ENCODE data around the gene CARD11.

CARD11 gene

DNA sequence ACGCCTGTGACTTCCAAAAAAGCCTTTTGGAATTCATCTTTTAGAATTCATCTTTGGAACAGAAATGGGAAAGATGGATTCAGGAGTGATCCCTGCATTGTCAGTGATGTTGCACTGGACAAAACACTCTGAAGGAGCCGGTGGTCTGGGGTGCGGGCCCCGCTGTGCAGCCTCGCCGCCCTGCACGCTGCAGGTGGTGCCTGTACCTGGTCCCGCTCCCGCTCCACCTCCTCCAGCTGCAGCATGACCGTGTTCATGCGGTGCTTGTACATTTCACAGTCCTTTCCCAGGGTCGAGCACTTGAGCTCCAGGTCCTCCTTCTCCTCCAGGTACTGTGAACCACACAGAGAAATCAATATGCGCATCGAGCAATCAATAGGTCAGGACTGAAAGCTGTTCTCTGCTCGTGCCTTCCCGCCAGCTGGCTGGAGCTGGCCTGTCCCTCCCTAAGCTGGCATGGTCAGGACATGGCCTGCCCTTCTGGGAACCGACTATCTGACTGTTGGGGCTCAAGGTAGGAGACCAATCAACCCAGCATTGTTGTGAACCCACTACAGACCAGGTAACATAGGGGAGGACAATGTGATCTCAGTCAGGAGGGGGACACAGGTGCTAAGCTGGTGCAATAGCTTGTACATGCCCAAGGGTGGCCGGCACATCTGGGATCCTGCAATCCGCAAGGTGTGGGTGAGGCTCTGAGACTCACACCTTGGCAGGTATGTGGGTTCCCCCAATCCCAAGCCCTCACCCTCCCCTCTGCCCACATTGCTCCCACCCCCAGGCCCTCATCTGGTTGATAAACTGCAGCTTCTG, 105.8 kb downstream of the CARD11 start:
- DNase-seq, result no peak

DNA sequence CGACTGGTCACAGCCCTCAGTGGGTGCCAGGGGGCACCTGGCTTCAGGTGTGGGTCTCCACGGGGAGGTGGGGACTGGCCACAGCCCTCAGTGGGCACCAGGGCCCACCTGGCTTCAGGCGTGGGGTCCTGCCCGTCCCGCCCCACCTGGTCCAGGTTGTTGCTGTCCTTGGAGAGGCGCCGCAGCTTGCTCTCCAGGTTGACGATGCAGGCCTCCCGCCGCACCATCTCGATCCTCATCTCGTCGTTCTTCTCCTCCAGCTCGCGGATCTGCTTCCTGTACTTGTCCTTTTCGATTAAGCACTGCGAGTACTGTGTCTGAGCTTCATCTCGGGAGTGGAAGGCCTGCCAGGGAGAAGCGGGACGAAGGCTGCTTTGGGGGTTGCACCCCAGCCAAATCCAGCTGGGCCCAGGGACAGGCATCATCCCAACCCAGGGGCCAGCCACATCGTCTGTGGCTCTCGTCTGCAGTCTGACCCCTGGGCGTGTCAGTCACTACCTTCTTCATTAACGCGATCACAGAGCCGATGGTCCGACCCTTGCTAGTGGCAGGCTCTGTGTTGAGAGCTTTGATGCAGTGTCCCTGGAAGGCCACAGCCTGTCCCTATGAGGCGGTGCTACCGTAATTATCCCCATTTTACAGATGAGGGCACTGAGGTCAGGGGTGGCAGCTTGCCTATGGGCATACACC, 106.6 kb downstream of the CARD11 start:
- DNase-seq, result no peak

- no peak for DNase-seq
Measured at GRCh38 chr7:2936301-2936700, 107.4 kb downstream of the CARD11 start.

- no peak for DNase-seq
Measured at GRCh38 chr7:2934984-2935740, 108.5 kb downstream of the CARD11 start.

- no peak for DNase-seq
Measured at GRCh38 chr7:2934211-2934731, 109.4 kb downstream of the CARD11 start.

- DNase-seq, result no peak
Measured at GRCh38 chr7:2932402-2933251, 111.0 kb downstream of the CARD11 start.

DNA sequence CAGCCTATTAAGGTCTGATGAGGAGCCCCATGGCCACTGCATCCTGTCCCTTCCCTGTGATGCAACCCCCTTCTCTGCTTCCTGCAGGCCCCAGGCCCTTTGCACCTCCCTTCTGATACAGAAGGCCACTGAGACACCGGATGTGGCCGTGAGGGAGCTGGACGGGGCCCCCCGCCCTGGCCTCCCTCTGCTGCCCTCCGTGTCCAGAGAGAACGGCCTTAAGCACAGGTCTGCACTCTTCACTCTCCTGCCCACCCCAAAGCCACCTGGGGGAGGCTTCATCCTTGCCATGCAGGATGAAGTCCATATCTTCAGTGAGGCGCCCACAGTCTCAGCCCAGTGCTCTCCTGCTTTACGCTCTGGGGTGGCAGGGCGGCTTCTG, 112.6 kb downstream of the CARD11 start:
- no peak for DNase-seq

DNA sequence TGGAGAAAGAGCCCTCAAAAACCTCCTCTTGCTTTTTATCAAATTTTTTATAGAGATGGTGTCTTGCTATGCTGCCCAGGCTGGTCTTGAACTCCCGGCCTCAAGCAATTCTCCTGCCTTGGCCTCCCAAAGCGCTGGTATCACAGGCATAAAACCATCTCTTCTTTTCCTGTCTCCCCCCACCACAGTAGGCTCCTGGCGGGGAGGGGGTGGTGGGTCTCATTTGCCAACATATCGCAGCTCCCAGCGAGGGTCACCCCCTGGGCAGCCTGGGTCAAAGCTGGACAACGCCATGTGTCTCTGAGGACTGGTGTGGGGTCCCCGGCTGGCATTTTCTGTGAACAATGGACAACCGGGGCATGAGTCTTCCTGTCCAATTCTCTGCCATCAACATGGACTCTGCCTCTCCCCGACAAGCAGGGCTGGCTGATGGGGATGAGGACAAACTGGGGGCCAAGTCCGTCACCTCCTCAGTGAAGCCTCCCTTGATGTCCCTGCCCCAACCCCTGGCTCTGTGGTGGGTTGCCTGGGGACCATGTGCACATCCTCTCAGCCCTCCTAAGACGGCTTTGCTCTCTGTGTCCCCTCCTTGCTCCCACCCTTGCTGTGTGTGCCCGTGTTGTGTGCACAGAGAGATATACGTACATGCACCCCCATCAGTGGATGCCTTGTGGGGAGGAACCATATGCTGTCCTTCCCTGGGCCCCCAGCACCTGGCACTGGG, 113.2 kb downstream of the CARD11 start:
- DNase-seq, result no peak

- DNase-seq, result no peak
Measured at GRCh38 chr7:2929321-2930201, 114.1 kb downstream of the CARD11 start.

DNA sequence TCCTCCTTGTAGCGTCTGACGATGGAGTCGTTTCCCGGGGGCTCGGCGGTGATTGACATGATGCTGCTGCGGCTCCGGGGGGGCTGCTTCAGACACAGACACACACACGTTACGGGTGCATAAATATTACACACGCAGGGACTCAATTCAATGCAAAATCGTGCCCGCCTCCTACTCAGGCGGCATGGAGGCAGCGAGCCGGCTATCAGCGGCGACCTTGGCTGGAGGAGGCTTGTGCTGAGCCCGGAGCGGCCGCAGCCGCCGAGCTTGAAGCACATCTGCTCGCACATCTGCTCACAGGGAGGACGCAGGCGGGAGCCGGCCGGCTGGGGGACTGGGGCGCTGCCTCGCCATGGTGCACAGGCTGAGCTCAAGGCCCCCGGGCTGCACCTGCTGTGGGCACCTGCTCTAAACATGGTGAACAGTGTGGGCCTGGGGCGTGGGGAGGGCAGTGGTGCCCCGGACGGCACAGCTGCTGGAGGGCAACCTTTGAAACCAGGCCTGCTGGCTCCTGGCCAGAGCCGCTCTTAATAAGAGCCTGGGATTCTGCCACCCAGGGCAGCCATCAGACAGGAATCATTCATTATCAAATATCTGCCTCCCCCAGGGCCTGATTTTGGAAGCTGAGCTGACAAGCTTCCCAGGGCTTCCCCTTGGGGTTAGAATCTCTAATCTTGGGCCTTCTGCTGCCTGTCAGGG, 114.9 kb downstream of the CARD11 start:
- no peak for DNase-seq

DNA sequence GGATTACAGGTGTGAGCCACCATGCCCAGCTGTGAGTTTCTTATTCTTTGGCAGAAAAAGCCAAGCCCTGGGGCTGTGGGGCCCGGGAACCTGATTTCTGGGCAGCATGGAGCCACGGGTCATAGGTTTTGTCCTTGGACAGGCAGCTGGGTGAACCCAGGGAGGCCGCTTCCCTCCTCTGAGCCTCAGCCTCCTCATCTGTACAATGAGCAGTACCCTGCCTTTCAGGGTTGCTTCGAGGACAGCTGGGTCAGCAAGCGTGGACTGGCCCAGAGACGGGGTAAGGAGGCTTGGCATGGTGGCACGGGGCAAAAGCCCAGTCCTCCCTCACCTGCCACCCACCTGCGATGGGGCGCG, 115.4 kb downstream of the CARD11 start:
- no peak for DNase-seq

GRCh38 chr7:2927592-2927991, 116.1 kb downstream of the CARD11 start:
- DNase-seq, result no peak

DNA sequence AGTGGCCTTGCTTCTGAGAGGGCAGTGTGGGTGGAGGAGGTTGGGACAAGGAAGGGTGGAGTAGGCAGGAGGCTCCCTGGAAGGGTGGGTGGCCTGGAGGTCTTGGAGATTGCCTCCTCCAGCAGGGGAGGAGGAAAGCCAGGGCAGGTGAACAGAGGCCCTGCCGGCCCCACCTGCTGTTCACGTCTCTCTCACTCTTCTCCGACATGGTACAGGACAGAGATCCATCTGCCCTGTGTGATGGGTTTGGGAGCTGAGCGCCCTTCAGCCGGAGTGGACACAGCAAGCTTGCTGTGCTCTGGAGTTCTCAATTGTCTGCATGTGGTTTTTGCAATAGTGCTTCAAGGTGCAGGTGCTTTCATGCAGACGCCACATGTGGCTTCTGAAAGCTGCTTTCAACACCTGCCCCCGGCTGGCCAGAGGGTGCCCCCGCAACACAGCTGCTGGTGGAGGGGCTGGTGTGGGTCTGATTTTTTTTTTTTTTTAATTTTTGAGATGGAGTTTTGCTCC, 116.7 kb downstream of the CARD11 start:
- DNase-seq, result no peak

GRCh38 chr7:2926120-2926895, 117.4 kb downstream of the CARD11 start:
- DNase-seq, result no peak

DNA sequence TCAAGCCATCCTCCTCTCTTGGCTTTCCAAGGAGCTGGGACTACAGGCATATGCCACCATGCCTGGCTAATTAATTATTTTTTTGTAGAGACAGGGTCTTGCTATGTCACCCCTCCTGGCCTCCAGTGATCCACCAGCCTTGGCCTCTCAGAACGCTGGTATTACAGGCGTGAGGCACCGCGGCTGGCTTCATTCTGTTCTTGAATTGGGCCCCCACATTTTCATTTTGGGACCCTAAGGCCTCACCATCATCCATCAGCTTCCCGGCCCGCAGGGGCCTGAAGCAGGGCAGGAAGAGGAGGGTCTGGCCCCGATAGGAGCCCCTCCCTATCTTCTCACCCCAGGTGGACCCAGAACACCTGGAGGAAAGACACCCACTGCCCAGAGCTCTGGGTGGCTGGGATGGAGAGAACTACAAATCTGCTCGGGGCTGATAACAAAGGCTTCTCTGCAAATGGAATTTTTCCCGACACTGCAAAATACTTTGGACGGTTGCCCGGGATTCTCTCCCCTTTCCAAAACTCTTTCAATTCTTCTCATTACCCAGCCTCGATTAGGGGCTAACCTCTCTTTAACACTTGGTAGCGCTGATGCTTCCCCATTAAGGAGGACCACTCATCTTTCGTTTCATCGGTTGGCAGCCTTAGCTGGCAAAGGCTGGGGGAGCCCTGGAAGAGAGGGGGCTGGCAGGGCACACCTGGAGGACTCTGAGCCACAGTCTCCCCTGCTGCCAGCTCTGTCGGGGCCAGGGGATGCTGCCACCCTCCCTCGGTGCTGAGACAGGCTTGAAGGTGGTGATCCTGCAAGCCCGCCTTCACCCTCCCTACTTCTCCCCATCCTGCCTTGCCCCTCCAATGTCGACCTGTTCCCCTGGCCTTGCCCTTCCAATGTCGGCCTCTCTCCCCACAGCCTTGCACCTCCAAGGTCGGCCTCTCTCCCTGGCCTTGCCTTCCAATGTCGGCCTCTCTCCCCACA, 118.5 kb downstream of the CARD11 start:
- DNase-seq, result no peak

- no peak for DNase-seq
Measured at GRCh38 chr7:2923886-2924574, 119.6 kb downstream of the CARD11 start.

GRCh38 chr7:2923291-2923781, 120.3 kb downstream of the CARD11 start:
- no peak for DNase-seq

All from AML-193 (cell line).